ENCODE data around the gene PLB1. TPM values are rescaled to one million over a fixed set of nuclear protein-coding genes. Genes with fewer than 3 reads are reported as not detected.

PLB1 gene
- total RNA-seq, 2 experiments from 2014 or later: 1.3 to 1.6 TPM

DNA sequence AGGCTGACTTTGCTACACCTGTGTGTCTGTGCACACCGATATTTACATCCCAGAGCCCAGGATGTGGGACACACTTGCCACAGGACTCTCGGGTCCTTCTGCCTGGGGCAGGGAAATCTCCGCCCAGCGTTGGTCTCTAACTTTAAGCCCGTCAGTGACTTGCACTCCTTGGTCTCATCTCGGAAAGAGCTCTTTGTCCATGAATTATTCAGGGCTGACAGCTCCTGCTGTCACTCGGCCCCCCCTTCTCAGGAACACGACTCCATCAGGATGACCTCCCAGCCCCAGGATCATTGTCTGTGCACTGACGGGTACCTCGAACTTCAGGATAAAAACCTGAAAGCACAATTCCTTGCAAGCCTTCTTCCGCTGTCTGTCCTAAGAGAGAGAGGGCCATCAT, 26.6 kb downstream of the PLB1 start:
- Histone ChIP-seq H3K9me3 (ENCODE audit: control insufficient read depth in 1 of 2, insufficient read depth in 1 of 2, low read length in 2 of 2) (no peaks in the 10 kb centered on the region), H3K27ac (ENCODE audit: low read depth in 1 of 2, low read length in 2 of 2) (no peak overlapping the region), H3K27me3 (ENCODE audit: control insufficient read depth in 1 of 2, insufficient read depth in 2 of 2, low read length in 2 of 2) (peaks cover 13 to 33% of the 10 kb centered on the region in 2 experiments), H3K4me3 (ENCODE audit: low read length) (no peak overlapping the region), H3K4me1 (ENCODE audit: insufficient read depth, low read length) (no peaks in the 10 kb centered on the region), H3K36me3 (ENCODE audit: insufficient read depth, low read length) (no peaks in the 10 kb centered on the region)
- ChIA-PET POLR2A (no interaction called here), CTCF (no interaction called here)
- Mint-ChIP-seq H3K27ac (no peak overlapping the region), H3K9me3 (no peaks in the 10 kb centered on the region), H3K4me1 (ENCODE audit: low read depth) (no peaks in the 10 kb centered on the region), H3K4me3 (no peak overlapping the region), H3K27me3 (peaks cover 69% of the 10 kb centered on the region), H3K36me3 (ENCODE audit: low read depth) (no peaks in the 10 kb centered on the region)
- DNase-seq (no peak), ATAC-seq (ENCODE audit: poor library complexity) (no peak)
- intact Hi-C loops (cut with DNase I, micrococcal nuclease): no loop called here
- TF ChIP-seq, protein P1, sequence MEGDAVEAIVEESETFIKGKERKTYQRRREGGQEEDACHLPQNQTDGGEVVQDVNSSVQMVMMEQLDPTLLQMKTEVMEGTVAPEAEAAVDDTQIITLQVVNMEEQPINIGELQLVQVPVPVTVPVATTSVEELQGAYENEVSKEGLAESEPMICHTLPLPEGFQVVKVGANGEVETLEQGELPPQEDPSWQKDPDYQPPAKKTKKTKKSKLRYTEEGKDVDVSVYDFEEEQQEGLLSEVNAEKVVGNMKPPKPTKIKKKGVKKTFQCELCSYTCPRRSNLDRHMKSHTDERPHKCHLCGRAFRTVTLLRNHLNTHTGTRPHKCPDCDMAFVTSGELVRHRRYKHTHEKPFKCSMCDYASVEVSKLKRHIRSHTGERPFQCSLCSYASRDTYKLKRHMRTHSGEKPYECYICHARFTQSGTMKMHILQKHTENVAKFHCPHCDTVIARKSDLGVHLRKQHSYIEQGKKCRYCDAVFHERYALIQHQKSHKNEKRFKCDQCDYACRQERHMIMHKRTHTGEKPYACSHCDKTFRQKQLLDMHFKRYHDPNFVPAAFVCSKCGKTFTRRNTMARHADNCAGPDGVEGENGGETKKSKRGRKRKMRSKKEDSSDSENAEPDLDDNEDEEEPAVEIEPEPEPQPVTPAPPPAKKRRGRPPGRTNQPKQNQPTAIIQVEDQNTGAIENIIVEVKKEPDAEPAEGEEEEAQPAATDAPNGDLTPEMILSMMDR (IDR thresholded peaks at IDR 0.05): no peak

DNA sequence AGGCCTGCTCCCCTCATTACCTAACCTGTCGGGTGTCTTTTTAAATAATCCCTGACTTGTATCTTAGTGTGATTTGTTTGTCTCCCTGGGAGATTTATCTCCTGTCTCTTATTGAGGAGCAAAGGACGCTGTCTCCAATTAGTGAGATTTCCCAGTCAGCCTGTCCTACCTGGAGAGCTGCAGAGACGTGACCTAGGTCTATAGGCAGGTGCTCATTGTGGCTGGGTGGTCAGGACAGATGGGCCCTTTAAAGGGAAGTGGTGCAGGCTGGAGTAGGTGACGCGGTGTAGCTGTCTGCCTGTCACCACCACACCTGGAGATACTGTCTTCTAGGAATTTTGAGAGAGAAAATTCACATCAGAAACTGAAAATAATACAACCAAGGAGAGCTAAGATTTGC, 28.0 kb downstream of the PLB1 start:
- Histone ChIP-seq H3K27ac (ENCODE audit: low read depth in 1 of 2, low read length in 2 of 2) (no peak overlapping the region), H3K36me3 (ENCODE audit: insufficient read depth, low read length) (no peaks in the 10 kb centered on the region), H3K4me1 (ENCODE audit: insufficient read depth, low read length) (no peaks in the 10 kb centered on the region), H3K27me3 (ENCODE audit: control insufficient read depth in 1 of 2, insufficient read depth in 2 of 2, low read length in 2 of 2) (peaks cover 13 to 25% of the 10 kb centered on the region in 2 experiments), H3K9me3 (ENCODE audit: control insufficient read depth in 1 of 2, insufficient read depth in 1 of 2, low read length in 2 of 2) (no peaks in the 10 kb centered on the region), H3K4me3 (ENCODE audit: low read length) (no peak overlapping the region)
- no peak overlapping the region for H3K4me3 Mint-ChIP-seq
- no peak overlapping the region for H3K27ac Mint-ChIP-seq
- DNase-seq (no peak), ATAC-seq (ENCODE audit: poor library complexity) (no peak)
- no peaks in the 10 kb centered on the region for H3K9me3 Mint-ChIP-seq
- no peaks in the 10 kb centered on the region for H3K36me3 Mint-ChIP-seq (ENCODE audit: low read depth)
- peaks cover 55% of the 10 kb centered on the region for H3K27me3 Mint-ChIP-seq
- intact Hi-C loops (cut with DNase I, micrococcal nuclease): no loop called here
- H3K4me1 Mint-ChIP-seq (ENCODE audit: low read depth): no peaks in the 10 kb centered on the region
- TF ChIP-seq, protein P1 (IDR thresholded peaks at IDR 0.05): no peak
- ChIA-PET POLR2A (no interaction called here), CTCF (interaction anchor here (0.7 kb wide), 1 partner anchor 762 kb away, joined by 4 read pairs; no protein-coding TSS in a partner anchor)

DNA sequence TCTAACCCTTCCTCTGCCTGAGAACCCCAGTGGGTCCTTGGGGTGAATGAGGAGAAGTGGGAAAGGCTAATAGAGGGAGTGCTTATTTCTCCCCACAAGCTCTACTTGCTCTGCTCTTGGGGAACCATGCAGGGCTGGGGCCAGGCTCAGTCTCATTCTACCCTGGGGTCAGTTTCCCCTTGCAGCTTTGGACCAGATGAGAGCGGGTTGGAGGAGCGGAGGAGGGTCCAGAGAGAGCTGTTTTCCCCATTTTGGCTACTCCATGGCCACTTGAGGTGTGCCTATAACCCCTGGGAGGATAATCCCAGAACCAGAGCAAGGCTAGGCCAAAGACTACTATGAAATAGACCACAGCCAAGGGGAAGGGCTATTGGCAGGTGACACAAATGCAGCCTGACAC, 29.6 kb downstream of the PLB1 start:
- ATAC-seq (ENCODE audit: poor library complexity): no peak
- H3K9me3 ChIP-seq (ENCODE audit: control insufficient read depth in 1 of 2, insufficient read depth in 1 of 2, low read length in 2 of 2): no peaks in the 10 kb centered on the region

More for the DNA sequence above, 29.6 kb downstream of the PLB1 start:
- Histone ChIP-seq H3K4me1 (ENCODE audit: insufficient read depth, low read length) (no peaks in the 10 kb centered on the region), H3K4me3 (ENCODE audit: low read length) (no peak overlapping the region), H3K27me3 (ENCODE audit: control insufficient read depth in 1 of 2, insufficient read depth in 2 of 2, low read length in 2 of 2) (peaks cover 9 to 18% of the 10 kb centered on the region in 2 experiments), H3K27ac (ENCODE audit: low read depth in 1 of 2, low read length in 2 of 2) (no peak overlapping the region), H3K36me3 (ENCODE audit: insufficient read depth, low read length) (no peaks in the 10 kb centered on the region)
- CTCF ChIA-PET: interaction anchor here (0.5 kb wide), 1 partner anchor 113 kb away, joined by 3 read pairs; no protein-coding TSS in a partner anchor
- no peak for DNase-seq
- H3K36me3 Mint-ChIP-seq (ENCODE audit: low read depth): no peaks in the 10 kb centered on the region
- no peaks in the 10 kb centered on the region for H3K4me1 Mint-ChIP-seq (ENCODE audit: low read depth)
- intact Hi-C loops (cut with DNase I, micrococcal nuclease): no loop called here
- peaks cover 43% of the 10 kb centered on the region for H3K27me3 Mint-ChIP-seq
- H3K27ac Mint-ChIP-seq: no peak overlapping the region
- no peaks in the 10 kb centered on the region for H3K9me3 Mint-ChIP-seq
- TF ChIP-seq, protein P1 (IDR thresholded peaks at IDR 0.05): no peak
- POLR2A ChIA-PET: no interaction called here
- no peak overlapping the region for H3K4me3 Mint-ChIP-seq

Measured in CD4-positive, alpha-beta T cell (primary cell).